Fibroblast of lung (primary cell): Measurements from ENCODE around the gene PCDHA9. TPM values are rescaled to one million over a fixed set of nuclear protein-coding genes. Genes with fewer than 3 reads are reported as not detected.

Source experiments
- DNase-seq, 2 donors: peaks; one replicate each; pipeline versions ENCODE4 v3.0.0 to v3.0.0-alpha.2; 2010; ENCODE audit warnings: low read depth in 2 of 2
- H2AFZ ChIP-seq: 2 replicates; pipeline ENCODE4 v1.5.1; 2012; ENCODE audit warnings: low read length, control low read depth, inconsistent platforms
- H3K27ac ChIP-seq: 2 replicates; pipeline ENCODE4 v1.5.1; 2011; ENCODE audit warnings: low read length, control low read depth; ENCODE audit not compliant: insufficient read depth
- H3K27me3 ChIP-seq: 2 replicates; pipeline ENCODE4 v1.5.1; 2011; ENCODE audit warnings: mild to moderate bottlenecking, low read length; ENCODE audit not compliant: control insufficient read depth, insufficient read depth
- H3K36me3 ChIP-seq: 2 replicates; pipeline ENCODE4 v1.5.1; 2011; ENCODE audit warnings: low read length; ENCODE audit not compliant: control insufficient read depth, insufficient read depth
- H3K4me1 ChIP-seq: 2 replicates; pipeline ENCODE4 v1.5.1; 2011; ENCODE audit warnings: low read length; ENCODE audit not compliant: control insufficient read depth, insufficient read depth; ENCODE audit errors: extremely low read depth
- H3K4me2 ChIP-seq: 2 replicates; pipeline ENCODE4 v1.5.1; 2011; ENCODE audit warnings: low read length, control low read depth; ENCODE audit not compliant: insufficient read depth; ENCODE audit errors: extremely low read depth
- H3K4me3 ChIP-seq, 4 experiments: fragments of 200-600 bp in 1 of 4; sonication (generic) in 1 of 4; replicated peaks in 1 of 4; 2 replicates each; pipeline ENCODE4 v1.5.1; 2011 to 2016; ENCODE audit warnings: low read length in 4 of 4, low read depth in 3 of 4, mild to moderate bottlenecking in 3 of 4, control low read depth in 2 of 4, inconsistent platforms in 1 of 4, mixed read lengths in 1 of 4; ENCODE audit not compliant: insufficient read depth in 1 of 4; ENCODE audit errors: control extremely low read depth in 1 of 4
- H3K79me2 ChIP-seq: 2 replicates; pipeline ENCODE4 v1.5.1; 2012; ENCODE audit warnings: mild to moderate bottlenecking, low read length, inconsistent platforms; ENCODE audit not compliant: control insufficient read depth, insufficient read depth
- H3K9ac ChIP-seq: 2 replicates; pipeline ENCODE4 v1.5.1; 2011; ENCODE audit warnings: mild to moderate bottlenecking, low read length, control low read depth; ENCODE audit not compliant: insufficient read depth
- H3K9me3 ChIP-seq: 2 replicates; pipeline ENCODE4 v1.5.1; 2012; ENCODE audit warnings: low read depth, low read length; ENCODE audit not compliant: control insufficient read depth, insufficient read depth
- H4K20me1 ChIP-seq: 2 replicates; pipeline ENCODE4 v1.5.1; 2011; ENCODE audit warnings: low read length; ENCODE audit not compliant: control insufficient read depth, insufficient read depth; ENCODE audit errors: extremely low read depth
- CTCF ChIP-seq, 2 donors: IDR thresholded peaks in 1 of 2; conservative IDR thresholded peaks in 1 of 2; 1 replicate in 1 of 2; 2 replicates in 1 of 2; pipeline ENCODE4 v1.5.1; 2011 to 2012; ENCODE audit warnings: low read length in 2 of 2, control low read depth in 1 of 2, inconsistent platforms in 1 of 2, low read depth in 1 of 2, mild to moderate bottlenecking in 1 of 2
- EZH2 ChIP-seq: IDR thresholded peaks from 2 replicates; pipeline ENCODE4 v1.5.1; 2012; ENCODE audit warnings: low read length, control low read depth, mild to moderate bottlenecking; ENCODE audit errors: missing control alignments
- polyA plus RNA-seq, 2 donors: library from polyadenylated mRNA; depleted of rRNA in 1 of 2; stranded (reverse) in 1 of 2; unstranded in 1 of 2; fragments of >200 nt; gene quantifications; 2 replicates each; pipeline ENCODE4 v1.2.1, GENCODE V29; 2011 to 2012; ENCODE audit warnings: missing spikeins in 1 of 2
- total RNA-seq: library from RNA; depleted of rRNA; stranded (reverse); fragments of >200 nt; gene quantifications from 2 replicates; pipeline ENCODE4 v1.2.1, GENCODE V29; 2014

Gene PCDHA9
- total and polyA plus RNA-seq, 2 donors (not counting 1 experiment from before 2014, with no cell fraction given), result 0.03 to 0.33 TPM

- H3K9me3 ChIP-seq, result peaks cover 2% of the 10 kb centered on the region
- no peak for DNase-seq
- H3K4me2 ChIP-seq, result no peak overlapping the region
- no peak overlapping the region for H2AFZ ChIP-seq
- no peak overlapping the region for H3K27ac ChIP-seq
- H3K79me2 ChIP-seq, result no peaks in the 10 kb centered on the region
- no peaks in the 10 kb centered on the region for H3K36me3 ChIP-seq
- no peak overlapping the region for H3K9ac ChIP-seq
- H3K4me1 ChIP-seq, result no peaks in the 10 kb centered on the region
- no peak for TF ChIP-seq CTCF (conservative IDR thresholded peaks at IDR 0.05 in 1 of 2, IDR thresholded peaks at IDR 0.05 in 1 of 2; ENCODE audit: low read depth in 1 of 2, low read length in 2 of 2)
- TF ChIP-seq EZH2, result no peak
- no peaks in the 10 kb centered on the region for H3K27me3 ChIP-seq
- no peak overlapping the region for H3K4me3 ChIP-seq
- H4K20me1 ChIP-seq, result no peaks in the 10 kb centered on the region
These were observed 29.0 kb downstream of the PCDHA9 start for GRCh38 chr5:140877262-140877581.

- H3K4me3 ChIP-seq, result no peak within 1 kb of the TSS
- H3K36me3 ChIP-seq, result no peaks in the 10 kb centered on the region
- no peaks in the 10 kb centered on the region for H4K20me1 ChIP-seq
- H3K4me2 ChIP-seq, result no peak within 1 kb of the TSS
- no peak within 1 kb of the TSS for H2AFZ ChIP-seq
- H3K9ac ChIP-seq, result no peak within 1 kb of the TSS
- no peaks in the 10 kb centered on the region for H3K9me3 ChIP-seq
- no peaks in the 10 kb centered on the region for H3K4me1 ChIP-seq
- H3K27ac ChIP-seq, result no peak within 1 kb of the TSS
- no peaks in the 10 kb centered on the region for H3K79me2 ChIP-seq
- H3K27me3 ChIP-seq, result no peaks in the 10 kb centered on the region
- TF ChIP-seq CTCF (conservative IDR thresholded peaks at IDR 0.05 in 1 of 2, IDR thresholded peaks at IDR 0.05 in 1 of 2; ENCODE audit: low read depth in 1 of 2, low read length in 2 of 2), result no peak
- TF ChIP-seq EZH2, result no peak
- no peak for DNase-seq
These were observed 33.9 kb downstream of the PCDHA9 start, which contains the start of gene PCDHA13 for GRCh38 chr5:140881889-140882590. TSS of gene PCDHA13 (plus strand) at chr5:140882124. CDS start at chr5:140882269, 145 bp downstream.

GRCh38 chr5:140882591-140882899 is 34.4 kb downstream of the PCDHA9 start:
- no peak for DNase-seq
- no peak overlapping the region for H3K9ac ChIP-seq
- no peaks in the 10 kb centered on the region for H4K20me1 ChIP-seq
- no peaks in the 10 kb centered on the region for H3K36me3 ChIP-seq
- no peak overlapping the region for H2AFZ ChIP-seq
- no peaks in the 10 kb centered on the region for H3K79me2 ChIP-seq
- no peak overlapping the region for H3K4me3 ChIP-seq
- no peak overlapping the region for H3K27ac ChIP-seq
- no peak overlapping the region for H3K4me2 ChIP-seq
- no peaks in the 10 kb centered on the region for H3K27me3 ChIP-seq
- no peak for TF ChIP-seq CTCF (conservative IDR thresholded peaks at IDR 0.05 in 1 of 2, IDR thresholded peaks at IDR 0.05 in 1 of 2; ENCODE audit: low read depth in 1 of 2, low read length in 2 of 2)
- no peak for TF ChIP-seq EZH2
- no peaks in the 10 kb centered on the region for H3K9me3 ChIP-seq
- no peaks in the 10 kb centered on the region for H3K4me1 ChIP-seq
